Activated gamma-delta T cell treated with Interleukin-2 at 50 U/mL for 16 hours (primary cell): ENCODE measurements around the gene C1orf35.

Source experiments
- DNase-seq: peaks from one replicate; pipeline ENCODE4 v3.0.0-alpha.2; 2020

C1orf35 gene

DNA sequence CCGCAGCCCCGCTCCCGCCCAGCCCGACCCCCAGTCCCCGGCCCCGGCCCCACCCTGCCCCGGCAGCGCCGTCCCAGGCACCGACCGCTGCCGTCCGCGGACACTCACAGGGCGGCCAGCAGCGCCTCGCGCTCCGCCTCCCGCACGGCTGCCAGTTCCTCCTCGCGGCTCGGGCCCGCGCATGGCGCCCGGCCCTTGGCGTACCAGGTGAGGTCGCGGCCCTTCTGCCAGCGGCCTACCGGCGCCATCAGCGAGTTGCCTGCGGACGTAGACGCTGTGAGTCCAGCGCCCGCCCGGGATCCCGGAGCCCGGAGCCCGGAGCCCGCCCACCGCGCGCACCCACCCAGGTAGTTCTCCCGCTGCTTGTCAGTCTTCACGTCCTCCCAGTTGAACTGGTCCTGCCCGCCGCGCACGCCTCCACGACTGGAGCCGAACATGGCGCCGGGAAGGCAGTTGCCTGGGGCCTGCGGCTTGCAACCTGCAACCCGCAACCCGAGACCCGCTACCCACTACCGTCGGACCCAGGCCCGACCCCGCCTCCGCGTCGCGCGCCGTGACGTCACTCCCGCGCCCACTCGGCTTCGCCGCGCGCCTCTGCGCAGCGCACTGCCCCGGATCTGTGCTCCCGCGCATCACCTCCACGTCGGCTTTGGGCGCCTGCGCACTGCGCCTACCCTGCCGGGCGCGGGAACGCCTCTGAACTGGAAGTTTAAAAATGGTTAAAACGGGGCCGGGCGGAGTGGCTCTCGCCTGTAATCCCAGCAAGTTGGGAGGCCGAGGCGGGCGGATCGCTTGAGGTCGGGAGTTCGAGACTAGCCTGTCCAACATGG, at the start of gene C1orf35:
Gene C1orf35 (minus strand): TSS at position 535 of the 830 bp plus-strand sequence. CDS start 98 bp downstream, at position 437.
- peak; percentile 92 for DNase-seq

DNA sequence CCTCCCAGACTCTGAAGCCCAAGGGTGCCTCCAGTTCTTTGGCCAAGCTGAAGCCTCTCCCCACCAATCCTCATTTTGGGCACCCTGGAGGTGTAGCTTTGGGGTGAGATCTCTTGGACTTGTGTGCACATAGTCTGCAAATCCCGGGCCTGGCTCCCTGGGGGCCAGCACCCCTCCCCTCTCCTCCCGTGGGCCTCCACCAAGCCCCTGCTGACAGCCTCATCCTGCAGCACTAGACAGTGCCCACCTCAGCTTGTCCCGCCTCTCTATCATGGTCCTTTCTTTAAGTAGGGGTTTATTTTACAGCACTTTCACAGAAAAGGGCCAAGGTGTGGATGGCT, 49.8 kb upstream of the C1orf35 start:
- DNase-seq = no peak

DNA sequence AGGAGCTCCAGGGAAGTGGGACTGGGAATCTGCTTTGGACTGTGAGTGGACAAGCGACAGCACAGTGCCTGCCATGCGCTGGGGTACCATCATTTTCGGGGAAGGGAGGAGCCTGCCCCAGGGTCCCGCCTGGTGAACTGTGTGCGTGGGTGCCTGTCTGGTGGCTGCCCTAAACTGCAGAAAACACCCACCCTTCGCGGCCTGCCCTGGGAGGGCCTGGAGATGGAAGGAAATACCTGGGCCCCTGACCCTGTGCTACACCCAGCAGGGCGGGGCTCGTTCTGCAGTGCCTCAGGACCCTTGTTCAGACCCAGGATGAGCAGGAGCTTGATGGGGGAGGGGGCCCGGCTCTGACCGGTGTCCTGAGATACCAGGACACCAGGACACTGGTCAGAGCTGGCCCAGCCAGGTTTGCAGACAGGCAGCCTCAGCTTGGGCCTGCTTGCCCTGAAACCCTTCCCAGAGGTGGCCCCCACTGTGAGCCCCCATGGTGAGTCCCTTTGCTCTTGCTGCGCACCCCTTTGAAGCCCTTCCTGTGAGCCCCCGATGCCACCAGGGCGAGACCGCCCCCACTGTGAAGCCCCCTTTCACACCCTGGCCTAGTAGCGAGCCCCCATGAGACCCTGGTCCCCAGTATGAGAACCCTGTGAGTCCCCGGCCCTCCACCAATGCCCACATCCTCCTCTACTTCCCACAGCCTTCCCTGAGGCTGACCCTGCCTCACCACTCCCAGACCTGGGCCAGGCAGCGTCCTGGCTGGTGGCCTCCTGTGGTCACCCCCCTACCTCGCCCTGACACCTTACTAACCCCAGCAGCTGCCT, 49.2 kb upstream of the C1orf35 start:
- no peak for DNase-seq

DNA sequence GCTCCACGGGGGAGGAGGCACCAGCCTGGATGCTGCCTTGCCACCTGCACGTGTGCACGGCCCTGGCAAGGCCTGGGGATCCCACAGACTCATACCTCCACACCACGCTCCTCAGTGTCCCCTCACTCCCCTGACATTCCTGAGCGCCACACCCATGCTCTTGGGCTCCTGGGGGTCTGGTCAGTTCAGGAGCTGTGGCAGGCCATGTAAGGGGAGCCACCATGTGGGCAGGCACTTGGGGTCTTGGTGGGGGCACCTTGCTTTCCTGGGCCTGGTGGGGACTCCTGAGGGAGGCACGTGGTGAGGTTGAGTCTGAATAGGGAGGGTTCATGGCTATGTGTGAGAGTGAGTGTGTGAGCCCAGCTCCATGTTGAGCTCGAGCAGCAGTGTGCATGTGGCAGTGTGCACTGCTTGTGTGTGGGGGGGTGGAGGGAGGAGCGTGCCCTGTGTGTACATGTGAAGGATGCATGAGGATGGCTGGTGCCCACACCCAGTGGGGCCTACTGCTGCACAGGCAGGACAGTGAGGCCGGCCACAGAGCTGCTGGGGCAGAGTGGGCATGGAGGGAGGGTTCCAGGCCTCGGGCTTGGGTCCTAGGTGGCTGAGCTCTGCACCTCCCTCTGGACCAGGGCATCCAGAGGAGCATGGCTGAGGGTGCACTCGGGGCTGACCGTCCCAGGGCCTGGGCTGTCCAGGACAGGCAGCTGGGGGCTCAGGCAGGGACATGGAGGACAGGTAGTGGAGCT, 48.2 kb upstream of the C1orf35 start:
- DNase-seq = no peak

DNA sequence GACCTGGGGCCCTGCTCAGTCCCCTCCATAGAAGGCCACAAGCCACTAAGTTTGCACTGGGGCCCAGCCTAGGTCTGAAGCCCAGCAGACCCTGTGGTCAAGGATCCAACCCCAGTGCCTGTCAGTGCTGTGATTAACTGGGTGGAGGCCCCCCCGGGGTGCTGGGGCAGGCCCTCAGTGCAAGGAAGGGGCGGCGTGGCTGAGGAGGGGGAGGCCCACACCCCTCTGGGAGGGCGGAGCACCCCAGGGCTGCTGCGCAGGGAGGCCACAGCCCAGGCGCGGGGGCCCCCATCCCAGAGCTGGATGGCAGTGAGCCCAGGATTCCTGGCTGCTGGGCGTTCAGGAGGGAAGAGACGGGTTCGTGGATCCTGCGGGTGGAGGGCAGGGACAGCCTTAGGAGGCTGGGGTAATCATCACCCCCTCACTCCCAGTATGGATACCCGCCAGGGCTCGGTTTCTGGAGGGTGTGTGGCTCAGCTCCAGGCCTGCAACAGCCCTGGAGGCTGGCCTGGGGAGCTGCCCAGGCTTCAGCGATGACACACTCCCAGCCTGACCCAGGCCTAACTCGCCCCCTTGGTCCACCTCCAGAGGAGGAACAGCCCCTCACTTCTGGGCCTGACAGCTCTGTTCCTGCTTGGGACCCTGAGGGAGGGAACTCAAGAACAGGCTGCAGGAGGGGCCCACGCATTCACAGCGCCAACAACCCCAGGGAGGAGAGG, 47.5 kb upstream of the C1orf35 start:
- no peak for DNase-seq

DNA sequence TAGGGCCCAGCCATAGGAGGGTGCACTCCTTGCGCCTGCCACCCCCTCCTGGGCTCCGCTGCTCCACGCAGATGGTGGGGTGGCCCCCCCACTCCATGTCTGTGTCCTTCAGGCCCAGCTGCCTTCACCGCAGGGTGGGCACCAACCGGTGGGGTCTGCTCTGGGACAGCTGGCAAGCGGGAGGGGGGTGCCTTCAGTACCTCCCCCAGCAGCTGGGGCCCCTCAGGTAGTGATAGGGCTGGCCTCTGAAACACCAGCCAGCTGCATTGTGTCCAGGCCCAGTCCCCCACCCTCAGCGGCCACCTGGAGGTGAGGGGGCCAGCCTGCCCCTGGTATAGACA, 47.0 kb upstream of the C1orf35 start:
- DNase-seq = no peak

DNA sequence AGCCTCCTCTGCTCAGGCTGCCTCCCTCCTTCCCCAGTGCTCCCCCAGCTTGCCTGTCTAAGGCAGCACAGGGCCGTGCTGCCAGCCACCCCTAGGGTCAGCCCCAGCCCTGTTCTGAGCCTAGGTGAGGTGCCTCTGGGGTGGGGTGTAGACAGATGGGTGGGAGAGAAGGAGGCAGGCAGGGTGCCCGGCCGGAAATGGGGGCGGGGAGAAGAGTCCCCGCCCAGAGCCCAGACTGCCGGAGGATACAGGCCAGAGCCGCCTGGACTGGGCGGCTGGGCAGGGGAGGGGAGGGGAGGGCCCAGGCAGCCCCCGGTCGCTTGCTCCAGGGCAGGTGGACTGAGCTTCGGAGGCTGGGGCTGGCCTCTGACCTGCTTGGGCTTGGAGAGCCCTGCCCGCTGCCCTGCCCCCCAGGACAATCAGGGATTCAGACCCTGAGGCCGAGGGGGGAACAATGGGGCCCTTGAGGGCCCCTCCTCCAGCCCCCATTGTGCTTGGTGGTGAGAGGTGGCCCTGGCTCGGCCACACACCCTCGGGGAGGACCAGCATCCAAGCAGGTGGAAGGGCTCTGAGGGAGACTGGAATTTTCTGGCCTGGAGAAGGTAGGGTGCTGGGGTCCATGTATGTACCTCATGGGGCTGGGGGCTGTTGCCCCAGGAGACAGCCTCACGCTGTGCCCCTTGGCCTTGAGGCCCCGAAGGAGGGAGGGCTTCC, 46.4 kb upstream of the C1orf35 start, which contains the start of gene GJC2:
Gene GJC2 (plus strand): TSS at position 525 of the 714 bp plus-strand sequence. CDS start 7,829 bp downstream, outside the sequence.
- DNase-seq = no peak

DNA sequence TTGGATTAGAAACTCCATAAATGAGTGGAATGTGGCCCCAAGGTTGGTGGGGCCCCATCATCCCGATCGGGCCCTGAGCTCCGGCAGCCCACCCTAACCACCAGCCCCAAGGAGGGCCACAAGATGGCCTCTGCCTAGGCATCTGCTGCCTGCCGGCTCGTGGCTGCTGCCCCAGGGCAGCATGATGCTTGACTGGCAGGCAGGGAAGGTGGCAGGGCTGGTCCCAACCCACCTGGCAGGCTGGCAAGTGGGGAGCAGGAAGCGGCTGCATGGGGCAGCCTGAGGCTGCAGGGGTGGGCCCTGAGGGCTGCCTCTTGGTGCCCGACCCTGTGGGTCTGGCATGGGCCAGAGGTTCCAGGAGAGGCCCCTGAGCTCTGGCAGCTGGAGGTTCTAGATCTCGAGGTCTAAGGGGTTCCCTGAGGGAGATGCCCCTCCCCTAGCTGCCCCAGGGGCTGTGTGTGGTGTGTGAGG, 45.8 kb upstream of the C1orf35 start:
- no peak for DNase-seq

DNA sequence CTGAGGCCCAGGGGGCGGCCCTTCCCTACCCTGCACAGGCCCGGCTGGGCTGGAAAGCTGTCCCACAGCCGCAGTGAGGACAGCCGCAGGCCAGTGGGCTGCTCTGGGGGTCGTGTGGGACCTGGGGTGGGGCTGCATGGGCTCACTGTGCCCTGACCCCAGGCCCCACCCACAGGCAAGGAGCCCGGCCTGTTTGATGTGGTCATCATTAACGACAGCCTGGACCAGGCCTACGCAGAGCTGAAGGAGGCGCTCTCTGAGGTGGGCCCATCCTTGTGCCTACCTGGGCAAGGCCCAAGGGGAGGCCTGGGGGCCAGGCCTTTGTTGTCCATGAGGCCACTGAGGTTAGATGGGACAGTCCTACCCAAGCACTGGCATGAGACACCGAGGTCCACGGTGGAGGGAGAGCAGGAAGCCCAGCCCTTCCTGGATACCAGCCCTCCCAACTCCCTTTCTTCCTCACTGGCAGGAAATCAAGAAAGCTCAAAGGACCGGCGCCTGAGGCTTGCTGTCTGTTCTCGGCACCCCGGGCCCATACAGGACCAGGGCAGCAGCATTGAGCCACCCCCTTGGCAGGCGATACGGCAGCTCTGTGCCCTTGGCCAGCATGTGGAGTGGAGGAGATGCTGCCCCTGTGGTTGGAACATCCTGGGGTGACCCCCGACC, 45.2 kb upstream of the C1orf35 start:
- no peak for DNase-seq

DNA sequence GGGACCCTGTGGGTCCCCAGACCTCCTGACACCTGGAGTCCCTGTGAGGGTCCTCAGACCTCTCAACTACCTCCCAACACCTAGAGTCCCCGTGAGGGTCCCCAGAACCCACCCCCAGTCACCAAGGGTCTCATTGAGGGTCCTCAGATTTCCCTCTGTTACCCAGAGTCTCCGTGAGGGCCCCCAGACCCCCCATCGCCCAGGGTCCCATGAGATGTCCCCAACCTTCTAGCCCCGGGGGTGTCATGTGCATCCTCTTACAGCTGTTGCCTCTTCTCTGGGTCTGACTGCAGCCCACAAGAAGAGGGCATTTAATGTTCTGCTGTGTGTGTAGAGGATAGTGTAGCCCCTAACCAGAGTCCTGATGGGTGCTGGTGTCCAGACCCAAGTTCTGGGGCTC, 44.6 kb upstream of the C1orf35 start:
- no peak for DNase-seq

DNA sequence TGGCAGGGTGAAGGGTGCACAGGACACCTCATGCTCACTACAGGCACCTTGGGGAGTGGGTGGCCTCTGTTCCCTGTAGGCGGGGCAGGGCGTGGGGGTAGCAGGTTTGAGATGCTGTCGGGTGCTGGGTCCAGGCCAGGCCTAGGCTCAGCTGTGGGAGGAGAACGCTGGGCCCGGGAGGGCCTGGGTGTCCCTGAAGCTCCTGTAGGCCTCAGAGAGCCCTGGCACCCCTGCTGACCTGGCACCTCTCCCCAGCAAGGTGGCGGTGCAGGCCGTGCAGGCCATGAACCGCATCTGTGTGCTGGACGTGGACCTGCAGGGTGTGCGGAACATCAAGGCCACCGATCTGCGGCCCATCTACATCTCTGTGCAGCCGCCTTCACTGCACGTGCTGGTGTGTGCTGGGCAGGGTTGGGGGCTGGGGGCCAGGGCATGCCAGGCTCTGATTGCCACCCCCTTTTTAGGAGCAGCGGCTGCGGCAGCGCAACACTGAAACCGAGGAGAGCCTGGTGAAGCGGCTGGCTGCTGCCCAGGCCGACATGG, 44.1 kb upstream of the C1orf35 start:
- no peak for DNase-seq

DNA sequence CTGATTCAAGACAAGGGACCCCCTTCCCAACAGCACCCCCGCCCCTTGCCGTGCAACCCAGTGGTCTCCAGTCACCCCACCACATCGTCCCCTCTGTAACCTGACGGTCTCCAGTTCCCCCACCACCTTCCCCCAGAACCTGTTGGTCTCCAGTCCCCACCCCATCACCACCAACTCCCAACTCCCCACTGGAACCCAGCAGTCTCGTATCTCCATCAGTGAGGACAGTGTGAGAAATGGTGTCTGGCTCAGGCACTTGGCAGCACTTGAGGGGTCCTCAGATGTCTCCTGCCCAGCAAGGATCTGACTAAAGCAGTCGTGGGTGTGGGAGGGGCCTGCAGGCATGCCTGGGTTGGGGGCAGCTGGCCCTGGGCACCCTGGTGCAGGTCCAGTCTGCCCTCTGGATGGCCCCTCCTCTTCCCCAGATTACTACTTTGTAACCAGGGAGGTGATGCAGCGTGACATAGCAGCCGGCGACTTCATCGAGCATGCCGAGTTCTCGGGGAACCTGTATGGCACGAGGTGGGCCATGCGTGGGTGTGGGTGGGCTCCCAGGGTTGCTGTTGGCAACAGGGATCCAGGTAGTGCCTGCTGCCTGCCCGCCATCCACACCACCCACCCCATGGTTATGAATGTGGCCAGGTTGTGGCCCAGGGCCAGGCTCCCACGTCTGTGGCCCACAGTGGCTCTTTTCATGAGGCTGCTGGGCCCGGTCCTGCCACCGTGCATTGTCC, 43.5 kb upstream of the C1orf35 start:
- DNase-seq = no peak

DNA sequence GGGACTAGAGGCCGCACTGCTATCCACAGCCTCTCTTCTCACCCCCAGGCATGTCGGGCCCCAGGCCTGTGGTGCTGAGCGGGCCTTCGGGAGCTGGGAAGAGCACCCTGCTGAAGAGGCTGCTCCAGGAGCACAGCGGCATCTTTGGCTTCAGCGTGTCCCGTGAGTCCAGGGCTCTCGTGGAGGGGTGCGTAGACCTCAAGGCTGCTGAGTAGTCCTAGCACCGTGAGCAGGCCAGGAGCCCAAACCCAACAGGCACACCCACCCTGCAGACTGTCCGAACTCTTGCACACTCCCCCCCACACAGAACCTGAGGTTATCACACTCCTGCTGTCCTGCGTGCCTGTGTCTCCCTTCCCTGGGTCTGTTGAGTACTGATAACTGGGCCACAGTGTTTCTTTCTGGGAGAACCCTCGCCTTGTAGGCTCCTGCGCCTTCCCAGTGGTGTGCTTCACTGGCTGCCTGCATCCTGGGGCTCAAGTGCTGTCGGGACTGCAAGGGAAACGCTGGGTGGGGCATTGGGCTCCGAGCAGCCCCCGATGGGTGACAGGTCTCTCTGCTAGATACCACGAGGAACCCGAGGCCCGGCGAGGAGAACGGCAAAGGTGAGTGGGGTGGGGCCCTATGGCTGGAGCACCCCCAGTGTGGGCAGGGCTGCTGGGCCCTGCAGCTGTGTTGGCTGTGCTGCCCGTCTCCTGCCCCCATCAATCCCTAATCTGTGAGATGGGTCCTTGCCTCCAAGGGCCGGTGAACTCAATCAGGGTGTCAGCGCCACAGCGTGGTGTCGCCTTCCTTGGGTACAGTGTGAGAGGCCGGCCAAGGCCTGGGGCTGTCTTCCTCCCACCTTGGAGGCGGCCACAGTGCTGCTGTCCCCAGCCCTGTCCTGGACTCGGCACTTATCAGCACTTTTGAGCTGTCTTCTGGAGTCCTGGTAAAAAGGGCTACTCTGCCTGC, 42.6 kb upstream of the C1orf35 start:
- no peak for DNase-seq

DNA sequence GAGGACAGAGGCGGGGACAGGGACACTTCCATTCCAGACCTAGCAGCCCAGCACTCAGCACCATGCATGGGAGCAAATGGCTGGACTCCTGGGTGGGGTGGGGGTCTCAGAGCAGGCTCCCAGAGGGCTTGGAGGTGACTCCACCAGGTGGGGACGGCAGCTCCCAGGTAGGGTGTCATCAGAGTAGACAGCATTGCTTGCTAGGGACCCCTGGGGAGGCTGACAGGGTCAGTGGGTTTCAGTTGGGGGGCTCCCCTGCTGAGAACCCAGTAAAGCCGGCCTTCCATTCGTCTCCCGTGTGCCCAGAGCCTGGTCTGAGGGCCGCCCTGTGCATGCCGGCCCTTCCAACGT, 41.8 kb upstream of the C1orf35 start:
- no peak for DNase-seq

DNA sequence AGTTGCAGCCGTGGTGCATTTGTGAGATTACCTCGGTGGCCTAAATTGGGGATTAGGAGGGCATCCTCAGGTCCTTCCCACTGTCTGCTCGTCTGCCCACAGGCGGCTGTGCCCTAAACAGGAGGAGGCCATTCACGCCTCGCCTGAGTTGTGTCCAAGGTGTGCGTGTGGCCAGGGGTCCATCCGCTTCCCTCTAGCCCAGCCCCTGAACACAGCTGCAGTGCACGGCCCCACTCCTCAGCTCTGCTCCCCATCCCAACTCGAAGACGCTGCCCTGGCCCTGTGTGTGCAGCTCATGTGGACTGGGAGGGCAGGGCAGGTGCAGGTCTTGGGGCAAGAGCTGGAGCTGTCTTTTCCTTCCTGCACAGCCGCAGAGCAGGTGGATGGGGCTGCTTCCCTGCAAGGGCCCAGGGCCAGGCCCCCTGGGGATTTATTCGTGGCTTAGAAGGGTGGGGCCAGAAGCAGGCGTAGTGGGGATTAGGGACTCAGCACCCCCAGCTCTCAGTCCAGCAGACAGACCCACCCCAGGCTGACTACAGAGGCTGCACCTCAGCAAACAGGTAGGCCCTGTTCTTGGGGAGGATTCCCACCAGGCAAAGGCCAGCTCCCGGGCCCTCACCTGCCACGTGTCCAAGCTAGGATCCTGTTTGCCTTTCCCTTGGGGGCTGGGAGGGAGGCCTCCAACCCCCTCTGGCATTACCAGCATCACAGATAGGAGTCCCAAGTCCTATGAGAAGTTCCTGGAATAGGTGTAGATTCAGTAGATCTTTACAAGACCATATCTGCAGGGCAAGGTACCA, 41.3 kb upstream of the C1orf35 start:
- DNase-seq = no peak

DNA sequence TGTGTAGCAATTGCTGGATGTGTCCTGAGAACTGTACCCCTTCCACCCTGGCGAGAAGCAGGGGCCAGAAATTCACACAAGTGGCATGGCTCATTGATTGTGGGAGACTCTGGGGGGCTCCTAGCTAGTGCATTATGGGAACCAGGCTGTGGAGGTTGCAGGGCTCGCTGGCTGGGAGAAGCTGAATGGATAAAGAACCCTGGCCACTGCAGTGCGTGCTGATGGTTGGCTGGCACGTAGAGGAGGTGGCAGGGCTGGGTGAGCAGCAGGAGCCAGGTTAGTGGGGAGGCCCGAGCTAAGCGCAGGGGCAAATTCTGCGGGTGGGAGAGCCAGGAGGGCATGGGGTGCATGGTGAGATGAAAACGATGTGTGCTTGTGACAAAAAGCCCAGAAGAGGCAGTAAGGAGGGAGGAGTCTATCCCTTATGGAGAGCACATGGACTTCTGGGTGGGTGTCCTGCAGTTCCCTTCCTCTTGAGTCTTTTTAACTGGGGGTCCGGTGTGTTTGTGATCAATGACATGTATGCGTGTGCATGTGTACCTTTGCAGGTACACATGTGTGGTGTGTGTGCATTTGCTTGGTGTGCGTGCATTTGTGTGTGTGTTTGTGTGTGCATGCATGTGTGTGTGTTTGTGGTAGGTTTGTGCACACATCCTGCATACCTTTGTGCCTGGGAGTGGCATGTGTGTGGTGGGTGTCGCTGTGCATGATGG, 40.5 kb upstream of the C1orf35 start:
- no peak for DNase-seq

DNA sequence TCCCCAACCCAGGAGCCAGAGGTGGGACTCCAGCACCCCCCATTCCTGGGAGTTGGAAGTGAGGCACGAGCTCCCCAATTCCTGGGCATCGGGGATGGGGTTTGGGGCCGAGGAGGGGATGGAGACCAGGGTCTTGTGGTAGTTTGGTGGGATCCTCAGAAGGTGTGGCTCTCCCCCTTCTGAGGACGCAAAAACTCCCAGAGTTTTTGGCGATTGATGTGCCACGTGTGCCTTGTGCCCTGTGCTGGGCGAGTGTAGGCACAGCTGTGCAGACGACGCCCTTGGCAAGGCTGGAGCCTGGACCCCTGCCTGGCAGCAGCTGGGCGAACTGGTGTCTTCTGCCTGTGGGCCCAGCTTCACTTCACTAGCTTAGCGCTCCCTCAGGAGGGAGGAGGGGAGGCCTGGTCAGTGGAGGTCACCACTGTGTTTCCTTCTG, 39.6 kb upstream of the C1orf35 start:
- DNase-seq = no peak
